CD4-positive, alpha-beta T cell (primary cell): ENCODE measurements around the gene GRN. TPM values are rescaled to one million over a fixed set of nuclear protein-coding genes. Genes with fewer than 3 reads are reported as not detected.
A peak's percentile ranks its signal among the peaks of the same experiment; 100 is the strongest.

Experiments used
- ATAC-seq: fragments of 200-7000 bp; cut with Tn5 transposase; one replicate; pipeline ENCODE4 v1.10.0; 2022; ENCODE audit warnings: mild to moderate bottlenecking; ENCODE audit not compliant: poor library complexity
- CTCF ChIA-PET: fragments of 350-600 bp; sonication (Branson Sonifier 250); formaldehyde crosslinking; loops from one replicate; lab custom pipeline; 2021; ENCODE audit warnings: antibody characterized with exemption, inconsistent platforms; lab: Charles Lee
- POLR2A ChIA-PET: fragments of 350-600 bp; sonication (Branson Sonifier 250); formaldehyde crosslinking; loops from one replicate; lab custom pipeline; 2021; ENCODE audit warnings: antibody characterized with exemption, inconsistent platforms; lab: Charles Lee
- DNase-seq, 14 experiments: peaks; one replicate each; pipeline ENCODE4 v3.0.0-alpha.2; 2013 to 2020; ENCODE audit warnings: mixed read lengths in 2 of 14
- H3K27ac ChIP-seq, 2 donors: one replicate each; pipeline versions ENCODE4 v1.5.1 to v1.7.0; 2013; ENCODE audit warnings: low read length in 2 of 2, low read depth in 1 of 2, mild to moderate bottlenecking in 1 of 2
- H3K27me3 ChIP-seq, 2 experiments: 1 replicate in 1 of 2; 2 replicates in 1 of 2; pipeline versions ENCODE4 v1.6.1 to v1.7.0; 2013; ENCODE audit warnings: low read length in 2 of 2, control low read depth in 1 of 2, mild to moderate bottlenecking in 1 of 2, moderate library complexity in 1 of 2; ENCODE audit not compliant: insufficient read depth in 2 of 2, control insufficient read depth in 1 of 2
- H3K36me3 ChIP-seq: one replicate; pipeline ENCODE4 v1.6.1; 2013; ENCODE audit warnings: low read length, control low read depth; ENCODE audit not compliant: insufficient read depth
- H3K4me1 ChIP-seq: one replicate; pipeline ENCODE4 v1.6.1; 2013; ENCODE audit warnings: low read length, control low read depth; ENCODE audit not compliant: insufficient read depth
- H3K4me3 ChIP-seq: one replicate; pipeline ENCODE4 v1.5.1; 2013; ENCODE audit warnings: mild to moderate bottlenecking, low read length, moderate library complexity
- H3K9me3 ChIP-seq, 2 experiments: 1 replicate in 1 of 2; 2 replicates in 1 of 2; pipeline versions ENCODE4 v1.6.1 to v1.7.0; 2013; ENCODE audit warnings: low read length in 2 of 2, mild to moderate bottlenecking in 2 of 2, control low read depth in 1 of 2, moderate library complexity in 1 of 2; ENCODE audit not compliant: control insufficient read depth in 1 of 2, insufficient read depth in 1 of 2
- H3K27ac Mint-ChIP-seq: one replicate; pipeline ENCODE4 v1.8.0; 2020; ENCODE audit warnings: mixed read lengths
- H3K27me3 Mint-ChIP-seq: one replicate; pipeline ENCODE4 v1.8.0; 2021; ENCODE audit warnings: mixed read lengths
- H3K36me3 Mint-ChIP-seq: one replicate; pipeline ENCODE4 v1.8.0; 2021; ENCODE audit warnings: low read depth, mixed read lengths
- H3K4me1 Mint-ChIP-seq: one replicate; pipeline ENCODE4 v1.8.0; 2021; ENCODE audit warnings: low read depth, mixed read lengths
- H3K4me3 Mint-ChIP-seq: one replicate; pipeline ENCODE4 v1.8.0; 2020; ENCODE audit warnings: mild to moderate bottlenecking, mixed read lengths
- H3K9me3 Mint-ChIP-seq: one replicate; pipeline ENCODE4 v1.8.0; 2020; ENCODE audit warnings: mixed read lengths
- CTCF ChIP-seq: fragments of 200-600 bp; IDR thresholded peaks from one replicate; pipeline ENCODE4 v1.8.0; 2022; ENCODE audit warnings: antibody characterized with exemption, mild to moderate bottlenecking
- intact Hi-C, 2 experiments: fragments of 100-400 bp; cut with DNase I in 1 of 2; cut with micrococcal nuclease in 1 of 2; formaldehyde crosslinking; loops; one replicate each; pipeline versions ENCODE4 v1.15.1 to v1.9.0; 2023 to 2025; cut with DNase I, micrococcal nuclease
- total RNA-seq, 174 experiments: library from RNA in 2 of 174; stranded (reverse) in 2 of 174; gene quantifications; one replicate each; pipeline ENCODE4 v1.2.3 and lab custom pipeline; 2021 to 2026

Gene GRN
- total RNA-seq, 2 experiments from 2014 or later = 15.3 to 16.1 TPM

GRCh38 chr17:44358066-44358465 lies 13.0 kb downstream of the GRN start:
- peaks cover 15 to 17% of the 10 kb centered on the region in 2 experiments for H3K27me3 ChIP-seq
- H3K36me3 ChIP-seq = no peaks in the 10 kb centered on the region
- no peaks in the 10 kb centered on the region for H3K9me3 Mint-ChIP-seq
- no peak for TF ChIP-seq CTCF
- H3K9me3 ChIP-seq = no peaks in the 10 kb centered on the region
- POLR2A ChIA-PET = interaction anchor here (1.0 kb wide), 1 partner anchor 235 kb away, joined by 3 read pairs; the partner anchor contains the start of gene HDAC5
- no peak overlapping the region for H3K27ac ChIP-seq
- peaks cover 9% of the 10 kb centered on the region for H3K4me1 ChIP-seq
- H3K27me3 Mint-ChIP-seq = peaks cover 11% of the 10 kb centered on the region
- DNase-seq (no peak), ATAC-seq (no peak)
- no peak overlapping the region for H3K4me3 Mint-ChIP-seq
- H3K4me3 ChIP-seq = no peak overlapping the region
- H3K4me1 Mint-ChIP-seq = peaks cover 9% of the 10 kb centered on the region
- H3K27ac Mint-ChIP-seq = no peak overlapping the region
- CTCF ChIA-PET = interaction anchor here (2.3 kb wide), 1 partner anchor 12 kb away, joined by 9 read pairs; the partner anchor contains the start of gene GRN
- intact Hi-C loops = no loop called here
- H3K36me3 Mint-ChIP-seq = no peaks in the 10 kb centered on the region

GRCh38 chr17:44359006-44359405 lies 13.9 kb downstream of the GRN start:
- H3K4me3 ChIP-seq = no peak overlapping the region
- Mint-ChIP-seq H3K27ac (no peak overlapping the region), H3K9me3 (no peaks in the 10 kb centered on the region), H3K36me3 (no peaks in the 10 kb centered on the region), H3K4me1 (peaks cover 8% of the 10 kb centered on the region), H3K4me3 (peak overlapping the region; percentile 2), H3K27me3 (peaks cover 13% of the 10 kb centered on the region)
- ChIA-PET CTCF (interaction anchor here (0.6 to 2.3 kb wide), 2 partner anchors 13 to 238 kb away, joined by 3 to 9 read pairs; partner anchors contain the start of gene GRN), POLR2A (no interaction called here)
- no peak for TF ChIP-seq CTCF
- no peak overlapping the region for H3K27ac ChIP-seq
- peaks cover 12% of the 10 kb centered on the region for H3K4me1 ChIP-seq
- H3K27me3 ChIP-seq = peaks cover 15 to 21% of the 10 kb centered on the region in 2 experiments
- no peak for DNase-seq
- no peaks in the 10 kb centered on the region for H3K9me3 ChIP-seq
- ATAC-seq = no peak
- intact Hi-C loops = no loop called here
- no peaks in the 10 kb centered on the region for H3K36me3 ChIP-seq

- Histone ChIP-seq H3K4me3 (no peak overlapping the region), H3K36me3 (no peaks in the 10 kb centered on the region), H3K27ac (no peak overlapping the region), H3K4me1 (peaks cover 13% of the 10 kb centered on the region), H3K27me3 (peaks cover 15 to 21% of the 10 kb centered on the region in 2 experiments), H3K9me3 (no peaks in the 10 kb centered on the region)
- Mint-ChIP-seq H3K27ac (no peak overlapping the region), H3K4me1 (peaks cover 8% of the 10 kb centered on the region), H3K4me3 (no peak overlapping the region), H3K36me3 (no peaks in the 10 kb centered on the region), H3K27me3 (peaks cover 16% of the 10 kb centered on the region), H3K9me3 (no peaks in the 10 kb centered on the region)
- no peak for TF ChIP-seq CTCF
- CTCF ChIA-PET = interaction anchor here (0.6 to 2.3 kb wide), 2 partner anchors 14 to 239 kb away, joined by 3 to 9 read pairs; partner anchors contain the start of gene GRN
- DNase-seq (no peak), ATAC-seq (no peak)
- intact Hi-C loops = no loop called here
- POLR2A ChIA-PET = no interaction called here
These were observed 14.5 kb downstream of the GRN start for GRCh38 chr17:44359458-44360143.
